Measurements from ENCODE around the gene CUX1.

GRCh38 chr7:102234801-102235550, 417.6 kb downstream of the CUX1 start:
- TF ChIP-seq ZNF175 (tag by site-specific recombination; IDR thresholded peaks at IDR 0.05) (no peak), CTCF (tag by site-specific recombination; IDR thresholded peaks at IDR 0.05) (no peak), ZNF843 (tag by site-specific recombination; IDR thresholded peaks at IDR 0.05) (no peak), ZBTB44 (tag by site-specific recombination; IDR thresholded peaks at IDR 0.05) (no peak), YY1 (tag by site-specific recombination; IDR thresholded peaks at IDR 0.05) (no peak), ZFP3 (tag by site-specific recombination; IDR thresholded peaks at IDR 0.05; ENCODE audit: low read depth) (no peak), ZNF501 (tag by site-specific recombination; IDR thresholded peaks at IDR 0.05) (no peak), ZNF645 (tag by site-specific recombination; IDR thresholded peaks at IDR 0.05) (no peak)
